HG03558 (cell line): Measurements from ENCODE around the gene WDR18.

Source experiments
- ATAC-seq: cut with Tn5 transposase; IDR thresholded peaks from one replicate; pipeline ENCODE4 v1.9.1; 2021; ENCODE audit warnings: moderate number of reproducible peaks; ENCODE audit not compliant: unreplicated experiment; ENCODE audit errors: extremely low read depth

WDR18 gene

GRCh38 chr19:990119-990571, 6.0 kb downstream of the WDR18 start:
- no peak for ATAC-seq

- ATAC-seq: no peak
These were observed 6.6 kb downstream of the WDR18 start for GRCh38 chr19:990746-991145.

- ATAC-seq: no peak
These were observed 7.2 kb downstream of the WDR18 start for GRCh38 chr19:991174-991931.

- no peak for ATAC-seq
These were observed 8.0 kb downstream of the WDR18 start for GRCh38 chr19:991932-992669.

GRCh38 chr19:992670-993055, 8.5 kb downstream of the WDR18 start:
- ATAC-seq: no peak

GRCh38 chr19:993361-993830, 9.3 kb downstream of the WDR18 start:
- ATAC-seq: no peak

GRCh38 chr19:993831-994393, 9.8 kb downstream of the WDR18 start:
- no peak for ATAC-seq

- ATAC-seq: no peak
These were observed 10.4 kb downstream of the WDR18 start for GRCh38 chr19:994516-994915.

GRCh38 chr19:995051-995827, 11.1 kb downstream of the WDR18 start:
- no peak for ATAC-seq

GRCh38 chr19:996051-996838, 12.1 kb downstream of the WDR18 start:
- no peak for ATAC-seq

- ATAC-seq: no peak
These were observed 13.9 kb downstream of the WDR18 start for GRCh38 chr19:998064-998463.

GRCh38 chr19:999379-999719, 15.2 kb downstream of the WDR18 start:
- no peak for ATAC-seq

GRCh38 chr19:1000095-1000494, 15.9 kb downstream of the WDR18 start, which contains the start of gene GRIN3B:
GRIN3B (plus strand) TSS chr19:1000419; CDS start chr19:1000438, 19 bp downstream.
- no peak for ATAC-seq

GRCh38 chr19:1000591-1001537, 16.7 kb downstream of the WDR18 start:
- no peak for ATAC-seq

GRCh38 chr19:1001538-1002166, 17.5 kb downstream of the WDR18 start:
- no peak for ATAC-seq

GRCh38 chr19:1002600-1002999, 18.5 kb downstream of the WDR18 start:
- ATAC-seq: no peak

GRCh38 chr19:1003283-1003682, 19.1 kb downstream of the WDR18 start:
- ATAC-seq: no peak

- ATAC-seq: no peak
These were observed 20.2 kb downstream of the WDR18 start for GRCh38 chr19:1004204-1004802.
